ENCODE measurements around the gene ITIH4. TPM values are rescaled to one million over a fixed set of nuclear protein-coding genes. Genes with fewer than 3 reads are reported as not detected.

The ITIH4 gene
- total RNA-seq: 0.33 and 0.43 TPM in 2 replicates

GRCh38 chr3:52830535-52831258, at the start of gene ITIH4:
TSS of gene ITIH4 (minus strand) at chr3:52830672. CDS start at chr3:52830642, 30 bp downstream.

GRCh38 chr3:52834871-52835501, 4.5 kb upstream of the ITIH4 start, which contains the start of gene MUSTN1:
TSS of gene MUSTN1 (minus strand) at chr3:52835019. CDS start at chr3:52834948, 71 bp downstream.

GRCh38 chr3:52794612-52795099, 35.8 kb downstream of the ITIH4 start, which contains the start of gene ITIH3:
TSS of gene ITIH3 (plus strand) at chr3:52794796. CDS start at chr3:52794804, 8 bp downstream.

GRCh38 chr3:52777127-52777958, 53.1 kb downstream of the ITIH4 start, which contains the start of gene ITIH1:
TSS of gene ITIH1 (plus strand) at chr3:52777599. CDS start at chr3:52777616, 17 bp downstream.

GRCh38 chr3:52770496-52771333, 59.8 kb downstream of the ITIH4 start, which contains the start of gene NEK4:
TSS of gene NEK4 (minus strand) at chr3:52770940. CDS start at chr3:52770746, 194 bp downstream.

Other genes with a start within 250 kb of the ITIH4 start
- 47.9 and 65.7 TPM in 2 replicates for gene PBRM1, start 144.8 kb downstream of the ITIH4 start, total RNA-seq
- 56.9 and 92.1 TPM in 2 replicates for gene GNL3, start 144.6 kb downstream of the ITIH4 start, total RNA-seq
- gene GLT8D1, start 124.9 kb downstream of the ITIH4 start, total RNA-seq: 42.4 and 48.1 TPM in 2 replicates
- gene SPCS1, start 124.6 kb downstream of the ITIH4 start, total RNA-seq: 28.9 and 29.0 TPM in 2 replicates
- 8.0 and 16.2 TPM in 2 replicates for gene NEK4, start 59.7 kb downstream of the ITIH4 start, total RNA-seq
- gene ITIH1, start 53.1 kb downstream of the ITIH4 start, total RNA-seq: not detected in 2 replicates
- 0.95 and 0.98 TPM in 2 replicates for gene ITIH3, start 35.9 kb downstream of the ITIH4 start, total RNA-seq
- gene MUSTN1, start 4.3 kb upstream of the ITIH4 start, total RNA-seq: 0.11 TPM in 1 of 2 replicates, not detected in the other
- 9.4 and 10.0 TPM in 2 replicates for gene STIMATE, start 66.9 kb upstream of the ITIH4 start, total RNA-seq
- gene SFMBT1, start 215.4 kb upstream of the ITIH4 start, total RNA-seq: 3.5 and 4.5 TPM in 2 replicates